ENCODE data around the gene TECR. TPM values are rescaled to one million over a fixed set of nuclear protein-coding genes. Genes with fewer than 3 reads are reported as not detected.
A peak's percentile ranks its signal among the peaks of the same experiment; 100 is the strongest.
"Not testable (repeated sequence)": the region's sequence is repeated elsewhere in the genome, so short reads cannot be mapped to it uniquely, and the experiment has no call there.

TECR gene
- polyA plus RNA-seq, 3 donors = 59.8 to 79.6 (median 76.7) TPM

DNA sequence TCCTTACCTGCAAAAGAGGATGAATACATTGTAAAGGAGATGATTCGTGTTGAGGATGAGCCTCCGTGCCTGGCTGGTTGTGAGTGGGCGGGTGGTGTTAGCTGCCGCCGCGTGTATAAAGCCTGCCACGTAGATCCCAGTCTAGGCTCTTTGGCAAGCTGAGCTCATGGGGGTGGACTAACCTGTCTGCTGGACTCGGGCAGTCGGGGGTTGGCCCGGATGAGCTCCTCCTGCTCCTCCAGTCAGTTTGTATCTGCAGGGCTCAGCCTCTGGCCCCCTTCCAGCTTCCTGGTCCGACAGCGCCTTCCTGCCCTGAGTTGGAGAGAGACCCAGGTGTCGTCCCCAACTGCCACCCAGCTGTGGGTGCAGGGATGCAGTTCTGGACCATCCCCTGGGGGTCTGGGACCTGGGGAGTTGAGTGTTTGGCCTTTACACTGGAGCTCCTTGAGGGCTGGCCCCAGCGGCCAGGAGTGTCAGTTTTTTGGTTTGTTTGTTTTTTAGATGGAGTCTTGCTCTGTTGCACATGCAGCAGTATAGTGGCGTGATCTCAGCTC lies 20.9 kb downstream of the TECR start:
- peaks cover 14 to 16% of the 10 kb centered on the region in 2 donors for H3K4me1 ChIP-seq (ENCODE audit: control insufficient read depth in 1 of 2, insufficient read depth in 2 of 2, low read length in 2 of 2)
- TF ChIP-seq, protein P1, sequence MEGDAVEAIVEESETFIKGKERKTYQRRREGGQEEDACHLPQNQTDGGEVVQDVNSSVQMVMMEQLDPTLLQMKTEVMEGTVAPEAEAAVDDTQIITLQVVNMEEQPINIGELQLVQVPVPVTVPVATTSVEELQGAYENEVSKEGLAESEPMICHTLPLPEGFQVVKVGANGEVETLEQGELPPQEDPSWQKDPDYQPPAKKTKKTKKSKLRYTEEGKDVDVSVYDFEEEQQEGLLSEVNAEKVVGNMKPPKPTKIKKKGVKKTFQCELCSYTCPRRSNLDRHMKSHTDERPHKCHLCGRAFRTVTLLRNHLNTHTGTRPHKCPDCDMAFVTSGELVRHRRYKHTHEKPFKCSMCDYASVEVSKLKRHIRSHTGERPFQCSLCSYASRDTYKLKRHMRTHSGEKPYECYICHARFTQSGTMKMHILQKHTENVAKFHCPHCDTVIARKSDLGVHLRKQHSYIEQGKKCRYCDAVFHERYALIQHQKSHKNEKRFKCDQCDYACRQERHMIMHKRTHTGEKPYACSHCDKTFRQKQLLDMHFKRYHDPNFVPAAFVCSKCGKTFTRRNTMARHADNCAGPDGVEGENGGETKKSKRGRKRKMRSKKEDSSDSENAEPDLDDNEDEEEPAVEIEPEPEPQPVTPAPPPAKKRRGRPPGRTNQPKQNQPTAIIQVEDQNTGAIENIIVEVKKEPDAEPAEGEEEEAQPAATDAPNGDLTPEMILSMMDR (IDR thresholded peaks at IDR 0.05) = no peak
- peaks cover 4 to 14% of the 10 kb centered on the region in 2 donors for H3K36me3 ChIP-seq (replicated peaks in 1 of 2; ENCODE audit: control insufficient read depth in 1 of 2, insufficient read depth in 2 of 2, low read length in 2 of 2)
- WGBS (ENCODE audit: insufficient coverage) = 58% methylated on average over 14 of the region's 15 CpGs
- H3K36me3 Mint-ChIP-seq = peaks cover 15 to 48% of the 10 kb centered on the region in 2 donors
- H3K9me3 Mint-ChIP-seq = no peaks in the 10 kb centered on the region
- DNase-seq = no peak
- intact Hi-C loops (cut with micrococcal nuclease) = loop anchor here in 1 of 2 donors (10.0 kb wide), 1 partner anchor 345 kb away; no protein-coding TSS in a partner anchor
- H4K20me1 ChIP-seq (ENCODE audit: insufficient read depth, low read length) = peaks cover 6% of the 10 kb centered on the region
- no peak overlapping the region for H3K4me3 ChIP-seq (replicated peaks in 1 of 3; ENCODE audit: low read depth in 2 of 3, low read length in 3 of 3)
- no peak overlapping the region for H3K9ac ChIP-seq (ENCODE audit: insufficient read depth, low read length, poor library complexity, severe bottlenecking)
- H3K4me2 ChIP-seq (replicated peaks; ENCODE audit: extremely low read depth, low read length, poor library complexity, severe bottlenecking) = no peak overlapping the region
- no peak overlapping the region for H3K4me3 Mint-ChIP-seq
- H3K27ac Mint-ChIP-seq = peak overlapping the region in 2 of 7 donors; percentile 3 to 18
- no peak overlapping the region for H2AFZ ChIP-seq (ENCODE audit: insufficient read depth, low read depth, low read length, poor library complexity, severe bottlenecking)
- H3K79me2 ChIP-seq (ENCODE audit: insufficient read depth, low read length) = peaks cover 21% of the 10 kb centered on the region
- H3K27me3 Mint-ChIP-seq (ENCODE audit: low read depth in 3 of 3) = peaks cover 0 to 5% (median 0%) of the 10 kb centered on the region in 3 donors
- H3K27me3 ChIP-seq (ENCODE audit: control insufficient read depth in 2 of 2, insufficient read depth in 2 of 2, low read length in 2 of 2) = no peaks in the 10 kb centered on the region
- peaks cover 20% of the 10 kb centered on the region for H3K4me1 Mint-ChIP-seq
- H3K9me3 ChIP-seq (replicated peaks in 1 of 2; ENCODE audit: control insufficient read depth in 1 of 2, insufficient read depth in 1 of 2, low read length in 2 of 2) = no peaks in the 10 kb centered on the region
- peak overlapping the region in 1 of 2 donors; percentile 20 for H3K27ac ChIP-seq (ENCODE audit: low read depth in 1 of 2, low read length in 2 of 2)

DNA sequence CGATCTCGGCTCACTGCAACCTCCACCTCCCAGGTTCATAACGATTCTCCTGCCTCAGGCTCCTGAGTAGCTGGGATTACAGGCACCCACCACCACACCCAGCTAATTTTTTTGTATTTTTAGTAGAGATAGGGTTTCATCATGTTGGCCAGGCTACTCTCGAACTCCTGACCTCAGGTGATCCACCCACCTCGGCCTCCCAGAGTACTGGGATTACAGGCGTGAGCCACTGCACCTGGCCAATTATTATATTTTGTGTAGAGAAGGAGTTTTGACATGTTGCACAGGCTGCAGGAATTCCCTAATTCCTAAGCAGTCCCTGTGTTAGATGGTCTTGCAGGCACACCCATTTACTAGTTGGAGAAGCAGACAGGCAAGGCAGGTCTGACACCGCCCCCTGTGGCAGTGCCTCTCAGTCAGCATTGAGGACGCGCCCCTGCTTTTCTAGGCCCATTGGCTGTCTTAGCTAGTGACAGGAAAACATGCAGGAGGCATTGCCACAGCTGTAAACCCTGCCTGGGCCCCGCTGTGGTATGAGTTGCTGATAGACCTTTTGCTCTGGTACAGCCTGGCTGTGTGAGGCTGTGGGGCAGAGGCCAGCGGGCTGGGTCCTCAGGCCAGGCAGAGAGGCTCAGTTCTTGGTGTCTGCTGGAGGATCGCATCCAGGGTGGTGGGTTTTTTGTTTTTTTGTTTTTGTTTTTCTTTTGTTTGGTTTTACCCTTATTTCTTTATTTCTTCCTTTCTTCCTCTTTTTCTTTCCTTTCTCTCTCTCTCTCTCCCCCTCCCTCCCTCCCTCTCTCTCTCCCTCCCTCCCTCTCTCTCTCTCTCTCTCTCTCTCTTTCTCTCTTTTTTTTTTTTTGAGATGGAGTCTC lies 22.0 kb downstream of the TECR start:
- H3K4me1 Mint-ChIP-seq = peaks cover 23% of the 10 kb centered on the region
- H3K27me3 ChIP-seq (ENCODE audit: control insufficient read depth in 2 of 2, insufficient read depth in 2 of 2, low read length in 2 of 2); H3K4me2 ChIP-seq (replicated peaks; ENCODE audit: extremely low read depth, low read length, poor library complexity, severe bottlenecking); H3K9ac ChIP-seq (ENCODE audit: insufficient read depth, low read length, poor library complexity, severe bottlenecking); H3K9me3 ChIP-seq (replicated peaks in 1 of 2; ENCODE audit: control insufficient read depth in 1 of 2, insufficient read depth in 1 of 2, low read length in 2 of 2); H3K4me3 Mint-ChIP-seq; H3K4me3 ChIP-seq (replicated peaks in 1 of 3; ENCODE audit: low read depth in 2 of 3, low read length in 3 of 3); H3K27me3 Mint-ChIP-seq (ENCODE audit: low read depth in 3 of 3); H2AFZ ChIP-seq (ENCODE audit: insufficient read depth, low read depth, low read length, poor library complexity, severe bottlenecking); H3K9me3 Mint-ChIP-seq: not testable (repeated sequence)
- peak overlapping the region in 6 of 7 donors; percentile 19 to 82 (median 71) for H3K27ac Mint-ChIP-seq
- TF ChIP-seq, protein P1 (IDR thresholded peaks at IDR 0.05) = peak; percentile 41
- H3K36me3 Mint-ChIP-seq = peaks cover 19 to 38% of the 10 kb centered on the region in 2 donors
- 16% methylated on average over 7 of the region's 12 CpGs for WGBS (ENCODE audit: insufficient coverage)
- peaks cover 15 to 17% of the 10 kb centered on the region in 2 donors for H3K4me1 ChIP-seq (ENCODE audit: control insufficient read depth in 1 of 2, insufficient read depth in 2 of 2, low read length in 2 of 2)
- H3K79me2 ChIP-seq (ENCODE audit: insufficient read depth, low read length) = peaks cover 16% of the 10 kb centered on the region
- peak; percentile 58 to 76 (median 60) for DNase-seq
- H3K36me3 ChIP-seq (replicated peaks in 1 of 2; ENCODE audit: control insufficient read depth in 1 of 2, insufficient read depth in 2 of 2, low read length in 2 of 2) = peaks cover 4 to 14% of the 10 kb centered on the region in 2 donors
- intact Hi-C loops (cut with micrococcal nuclease) = loop anchor here in 1 of 2 donors (10.0 kb wide), 1 partner anchor 343 kb away; no protein-coding TSS in a partner anchor
- peak overlapping the region in 1 of 2 donors; percentile 23 for H3K27ac ChIP-seq (ENCODE audit: low read depth in 1 of 2, low read length in 2 of 2)
- peaks cover 14% of the 10 kb centered on the region for H4K20me1 ChIP-seq (ENCODE audit: insufficient read depth, low read length)

DNA sequence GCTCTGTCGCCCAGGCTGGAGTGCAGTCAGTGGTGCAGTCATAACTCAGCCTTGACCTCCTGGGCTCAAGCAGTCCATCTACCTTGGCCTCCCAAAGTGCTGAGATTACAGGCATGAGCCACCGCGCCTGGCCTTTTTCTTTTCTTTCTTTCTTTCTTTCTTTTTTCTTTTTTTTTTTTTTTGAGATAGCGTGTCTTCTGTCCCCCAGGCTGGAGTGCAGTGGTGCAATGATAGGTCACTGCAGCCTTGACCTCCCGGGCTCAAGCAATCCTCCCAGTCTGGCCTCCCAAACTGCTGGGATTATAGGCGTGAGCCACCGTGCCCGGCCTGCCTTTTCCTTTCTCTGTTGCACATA lies 22.6 kb downstream of the TECR start:
- H3K27me3 ChIP-seq (ENCODE audit: control insufficient read depth in 2 of 2, insufficient read depth in 2 of 2, low read length in 2 of 2); H3K9me3 Mint-ChIP-seq; H3K4me3 ChIP-seq (replicated peaks in 1 of 3; ENCODE audit: low read depth in 2 of 3, low read length in 3 of 3); DNase-seq; H2AFZ ChIP-seq (ENCODE audit: insufficient read depth, low read depth, low read length, poor library complexity, severe bottlenecking); H3K4me2 ChIP-seq (replicated peaks; ENCODE audit: extremely low read depth, low read length, poor library complexity, severe bottlenecking); H3K9ac ChIP-seq (ENCODE audit: insufficient read depth, low read length, poor library complexity, severe bottlenecking); H3K27me3 Mint-ChIP-seq (ENCODE audit: low read depth in 3 of 3); H3K4me3 Mint-ChIP-seq; H3K9me3 ChIP-seq (replicated peaks in 1 of 2; ENCODE audit: control insufficient read depth in 1 of 2, insufficient read depth in 1 of 2, low read length in 2 of 2): not testable (repeated sequence)
- Histone ChIP-seq H3K36me3 (replicated peaks in 1 of 2; ENCODE audit: control insufficient read depth in 1 of 2, insufficient read depth in 2 of 2, low read length in 2 of 2) (peaks cover 4 to 14% of the 10 kb centered on the region in 2 donors), H3K4me1 (ENCODE audit: control insufficient read depth in 1 of 2, insufficient read depth in 2 of 2, low read length in 2 of 2) (peaks cover 21 to 22% of the 10 kb centered on the region in 2 donors), H3K79me2 (ENCODE audit: insufficient read depth, low read length) (peaks cover 22% of the 10 kb centered on the region), H4K20me1 (ENCODE audit: insufficient read depth, low read length) (peaks cover 14% of the 10 kb centered on the region), H3K27ac (ENCODE audit: low read depth in 1 of 2, low read length in 2 of 2) (peak overlapping the region in 1 of 2 donors; percentile 3)
- Mint-ChIP-seq H3K36me3 (peaks cover 17 to 37% of the 10 kb centered on the region in 2 donors), H3K4me1 (peaks cover 28% of the 10 kb centered on the region), H3K27ac (peak overlapping the region in 6 of 7 donors; percentile 19 to 82 (median 66))
- WGBS (ENCODE audit: insufficient coverage) = 100% methylated on average over 1 of the region's 8 CpGs
- intact Hi-C loops (cut with micrococcal nuclease) = loop anchor here in 1 of 2 donors (10.0 kb wide), 1 partner anchor 343 kb away; no protein-coding TSS in a partner anchor

Data from CD14-positive monocyte (primary cell).